Measurements from ENCODE around the gene SCNN1G. TPM values are rescaled to one million over a fixed set of nuclear protein-coding genes. Genes with fewer than 3 reads are reported as not detected.

The SCNN1G gene
- total RNA-seq, 1 donor from 2014 or later = not detected

DNA sequence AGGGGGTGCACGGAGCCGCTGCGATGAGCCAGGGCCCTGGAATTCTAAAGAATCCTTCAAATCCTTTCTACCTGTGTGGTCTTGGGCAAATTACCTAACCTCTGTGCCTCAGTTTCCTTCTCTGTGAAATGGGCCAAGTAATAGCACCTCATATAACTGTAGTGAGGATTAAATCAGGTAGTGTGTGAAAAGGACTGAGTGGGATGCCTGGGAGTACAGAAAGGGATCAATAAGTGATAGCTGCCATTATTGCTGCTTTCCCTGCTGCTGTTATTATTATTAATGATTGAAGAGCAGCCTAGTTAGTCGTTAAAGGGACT is 958 bp downstream of the SCNN1G start:
- H3K4me3 Mint-ChIP-seq (ENCODE audit: unreplicated experiment) = no peak overlapping the region
- peaks cover 4% of the 10 kb centered on the region for H3K4me1 Mint-ChIP-seq (ENCODE audit: unreplicated experiment)
- no peak overlapping the region for H3K27ac Mint-ChIP-seq (ENCODE audit: unreplicated experiment)
- H3K36me3 Mint-ChIP-seq (ENCODE audit: low read depth, unreplicated experiment) = peaks cover 4% of the 10 kb centered on the region
- H3K9me3 Mint-ChIP-seq (ENCODE audit: unreplicated experiment) = no peaks in the 10 kb centered on the region
- TF ChIP-seq CTCF (IDR thresholded peaks at IDR 0.05; ENCODE audit: unreplicated experiment) = no peak
- no peak for DNase-seq (ENCODE audit: low spot score)
- H3K27me3 Mint-ChIP-seq (ENCODE audit: unreplicated experiment) = peaks cover 9% of the 10 kb centered on the region

DNA sequence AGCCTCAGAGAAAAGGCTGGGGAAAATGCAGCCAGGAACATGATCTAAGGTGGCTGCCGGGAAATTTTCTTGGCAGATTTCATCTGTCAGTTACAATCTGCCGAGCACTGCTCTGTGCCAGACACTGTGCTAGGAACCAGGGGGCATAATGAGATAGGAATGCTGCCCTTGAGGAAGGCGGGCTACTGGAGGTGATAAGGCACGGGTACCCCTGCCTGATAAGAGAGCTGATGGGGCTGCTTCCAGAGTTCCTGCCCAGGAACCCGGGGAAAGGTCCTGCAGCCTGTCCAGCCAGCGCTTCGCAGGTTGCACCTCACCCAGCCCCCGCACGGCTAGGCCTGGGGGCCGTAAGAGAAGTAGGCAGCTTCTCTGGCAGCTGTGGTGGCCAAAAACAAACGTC is 3.1 kb downstream of the SCNN1G start:
- Mint-ChIP-seq H3K4me3 (ENCODE audit: unreplicated experiment) (no peak overlapping the region), H3K9me3 (ENCODE audit: unreplicated experiment) (no peaks in the 10 kb centered on the region), H3K4me1 (ENCODE audit: unreplicated experiment) (peaks cover 4% of the 10 kb centered on the region), H3K27me3 (ENCODE audit: unreplicated experiment) (peaks cover 9% of the 10 kb centered on the region), H3K36me3 (ENCODE audit: low read depth, unreplicated experiment) (peaks cover 4% of the 10 kb centered on the region), H3K27ac (ENCODE audit: unreplicated experiment) (no peak overlapping the region)
- TF ChIP-seq CTCF (IDR thresholded peaks at IDR 0.05; ENCODE audit: unreplicated experiment) = no peak
- no peak for DNase-seq (ENCODE audit: low spot score)

- peaks cover 4% of the 10 kb centered on the region for H3K4me1 Mint-ChIP-seq (ENCODE audit: unreplicated experiment)
- DNase-seq (ENCODE audit: low spot score) = no peak
- H3K4me3 Mint-ChIP-seq (ENCODE audit: unreplicated experiment) = no peak overlapping the region
- peaks cover 4% of the 10 kb centered on the region for H3K36me3 Mint-ChIP-seq (ENCODE audit: low read depth, unreplicated experiment)
- no peak overlapping the region for H3K27ac Mint-ChIP-seq (ENCODE audit: unreplicated experiment)
- H3K9me3 Mint-ChIP-seq (ENCODE audit: unreplicated experiment) = no peaks in the 10 kb centered on the region
- peaks cover 9% of the 10 kb centered on the region for H3K27me3 Mint-ChIP-seq (ENCODE audit: unreplicated experiment)
- TF ChIP-seq CTCF (IDR thresholded peaks at IDR 0.05; ENCODE audit: unreplicated experiment) = no peak
Observed at GRCh38 chr16:23186171-23186570, 3.6 kb downstream of the SCNN1G start.

DNA sequence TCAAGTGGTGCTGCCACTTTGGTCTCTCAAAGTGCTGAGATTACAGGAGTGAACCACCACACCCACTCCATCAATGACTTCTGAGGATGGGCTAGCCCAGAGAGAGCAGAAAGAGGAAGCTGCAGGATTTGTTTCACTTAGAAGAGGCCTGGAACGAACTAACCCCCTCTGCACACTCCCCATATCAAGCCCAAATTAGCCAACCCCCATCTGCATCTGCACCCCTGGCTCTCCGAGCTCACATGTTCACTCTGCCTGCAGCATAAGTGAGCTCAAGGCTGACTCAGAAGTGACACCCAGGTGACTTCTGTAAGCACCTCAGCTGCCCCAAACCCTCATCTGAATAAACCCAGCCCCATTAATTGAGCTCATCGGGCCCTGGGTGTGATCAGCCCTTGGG is 4.8 kb downstream of the SCNN1G start:
- Mint-ChIP-seq H3K27ac (ENCODE audit: unreplicated experiment) (no peak overlapping the region), H3K9me3 (ENCODE audit: unreplicated experiment) (no peaks in the 10 kb centered on the region), H3K27me3 (ENCODE audit: unreplicated experiment) (peaks cover 5% of the 10 kb centered on the region), H3K4me3 (ENCODE audit: unreplicated experiment) (no peak overlapping the region), H3K4me1 (ENCODE audit: unreplicated experiment) (no peaks in the 10 kb centered on the region), H3K36me3 (ENCODE audit: low read depth, unreplicated experiment) (no peaks in the 10 kb centered on the region)
- TF ChIP-seq CTCF (IDR thresholded peaks at IDR 0.05; ENCODE audit: unreplicated experiment) = no peak
- DNase-seq (ENCODE audit: low spot score) = no peak

DNA sequence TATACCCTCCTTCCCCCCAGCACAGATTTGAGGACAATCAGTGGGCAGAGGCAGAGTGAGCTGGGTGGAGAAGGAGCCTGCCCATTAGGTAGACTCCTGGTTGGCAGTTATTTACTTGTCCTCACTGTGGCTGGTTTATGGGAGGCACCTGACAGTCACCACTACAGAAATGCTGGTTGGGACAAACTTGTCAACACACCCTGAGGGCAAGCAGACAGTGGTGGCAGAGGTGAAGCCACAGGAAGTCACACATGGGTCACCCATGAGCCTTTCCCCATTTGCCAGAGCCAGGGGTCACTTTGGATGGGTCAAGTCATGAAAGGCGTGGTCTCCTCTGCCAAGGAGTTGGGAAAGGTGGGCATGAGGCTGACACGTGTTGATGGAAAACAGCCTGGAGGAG is 6.4 kb downstream of the SCNN1G start:
- H3K4me1 Mint-ChIP-seq (ENCODE audit: unreplicated experiment) = no peaks in the 10 kb centered on the region
- peaks cover 1% of the 10 kb centered on the region for H3K27me3 Mint-ChIP-seq (ENCODE audit: unreplicated experiment)
- H3K36me3 Mint-ChIP-seq (ENCODE audit: low read depth, unreplicated experiment) = no peaks in the 10 kb centered on the region
- H3K9me3 Mint-ChIP-seq (ENCODE audit: unreplicated experiment) = no peaks in the 10 kb centered on the region
- no peak overlapping the region for H3K27ac Mint-ChIP-seq (ENCODE audit: unreplicated experiment)
- DNase-seq (ENCODE audit: low spot score) = no peak
- no peak for TF ChIP-seq CTCF (IDR thresholded peaks at IDR 0.05; ENCODE audit: unreplicated experiment)
- no peak overlapping the region for H3K4me3 Mint-ChIP-seq (ENCODE audit: unreplicated experiment)
